Pancreas (tissue), 10 donors: ENCODE measurements around the gene ARMS2. TPM values are rescaled to one million over a fixed set of nuclear protein-coding genes. Genes with fewer than 3 reads are reported as not detected.

Experiments used
- ATAC-seq, 4 donors: fragments of 200-7000 bp; cut with Tn5 transposase; one replicate each; pipeline versions ENCODE4 v1.8.0 to v1.9.1; 2020; ENCODE audit warnings: mild to moderate bottlenecking in 4 of 4, moderate library complexity in 4 of 4
- DNase-seq, 6 donors: peaks; one replicate each; pipeline ENCODE4 v3.0.0-alpha.2; 2020
- FAIRE-seq: peaks from 2 replicates; lab custom pipeline; 2012; peaks lifted over from hg19 to GRCh38; lab: Jason Lieb, UNC
- H3K27ac ChIP-seq, 4 donors: fragments of 200-600 bp; sonication (generic); 1 replicate in 3 of 4; 2 replicates in 1 of 4; pipeline versions ENCODE4 v1.5.0 to v1.8.0; 2020
- H3K27me3 ChIP-seq, 4 donors: fragments of 200-600 bp; one replicate each; pipeline ENCODE4 v1.8.0; 2021
- H3K36me3 ChIP-seq, 3 donors: fragments of 200-600 bp; sonication (generic) in 1 of 3; one replicate each; pipeline versions ENCODE4 v1.5.0 to v1.8.0; 2020 to 2021
- H3K4me1 ChIP-seq, 3 donors: fragments of 200-600 bp; one replicate each; pipeline ENCODE4 v1.8.0; 2021
- H3K4me3 ChIP-seq, 4 donors: fragments of 200-600 bp; sonication (generic) in 2 of 4; one replicate each; pipeline versions ENCODE4 v1.5.0 to v1.8.0; 2020 to 2021
- H3K9me3 ChIP-seq, 4 donors: fragments of 200-600 bp; one replicate each; pipeline ENCODE4 v1.8.0; 2021
- CTCF ChIP-seq, 4 donors: fragments of 200-600 bp; sonication (generic) in 3 of 4; IDR thresholded peaks; one replicate each; pipeline versions ENCODE4 v1.5.0 to v1.8.0; 2021; ENCODE audit warnings: antibody characterized with exemption in 4 of 4
- WGBS, 2 donors: extraction: QIAGEN DNeasy Blood & Tissue Kit; methylation state at CpG; one replicate each; pipeline ENCODE4 v1.1.7; 2013; 5-methylcytosine and 5-hydroxymethylcytosine counted together
- intact Hi-C, 3 donors: fragments of 100-400 bp; cut with DNase I; formaldehyde crosslinking; loops; one replicate each; pipeline versions ENCODE4 v1.11.1 to v1.14.2; 2022
- polyA plus RNA-seq, 2 donors: library from polyadenylated mRNA; stranded (reverse); fragments of 200-250 nt; gene quantifications; one replicate each; pipeline ENCODE4 v1.2.3, GENCODE V29; 2013
- total RNA-seq, 6 donors: library from RNA; stranded (reverse); fragmentation: NEBNext Ultra II Directional in 4 of 6; extraction: Animal tissue kit (Norgen Biotek cat#: 25700) in 4 of 6; gene quantifications; one replicate each; pipeline versions ENCODE4 v1.2.1 to v1.2.4, GENCODE V29; 2021 to 2023
- donor health status: healthy with polysubstance abuse.
- donor health status: DM: no; HTN: no; CAD: no; lungs with moderate emphysema.
- donor health status: DM: no; HTN: no; CAD: no.
- donor health status: control.
- donor health status: control.
- donor health status: Bipolar disorder and iron deficiency.
- donor health status: DM: yes; HTN: yes; CAD: no.
- donor health status: DM: no; HTN: no; CAD: no.
- donor health status: DM: no; HTN: no; CAD: no.
- donor health status: DM: yes; HTN: yes; CAD: no.

Gene ARMS2
- total and polyA plus RNA-seq, 8 donors: not detected

- DNase-seq (no peak), FAIRE-seq (no peak), ATAC-seq (peak in 1 of 4 donors; percentile 53)
- H3K4me3 ChIP-seq: no peak overlapping the region
- no peaks in the 10 kb centered on the region for H3K9me3 ChIP-seq
- no peak for TF ChIP-seq CTCF (IDR thresholded peaks at IDR 0.05)
- intact Hi-C loops: no loop called here
- whole genome bisulfite sequencing, 2 donors: 52 to 54% methylated on average over 5 of the region's 5 CpGs
- H3K27ac ChIP-seq: no peak overlapping the region
- H3K27me3 ChIP-seq: no peaks in the 10 kb centered on the region
- H3K4me1 ChIP-seq: no peaks in the 10 kb centered on the region
- no peaks in the 10 kb centered on the region for H3K36me3 ChIP-seq
Measured at GRCh38 chr10:122485670-122486069, 31.2 kb downstream of the ARMS2 start.

DNA sequence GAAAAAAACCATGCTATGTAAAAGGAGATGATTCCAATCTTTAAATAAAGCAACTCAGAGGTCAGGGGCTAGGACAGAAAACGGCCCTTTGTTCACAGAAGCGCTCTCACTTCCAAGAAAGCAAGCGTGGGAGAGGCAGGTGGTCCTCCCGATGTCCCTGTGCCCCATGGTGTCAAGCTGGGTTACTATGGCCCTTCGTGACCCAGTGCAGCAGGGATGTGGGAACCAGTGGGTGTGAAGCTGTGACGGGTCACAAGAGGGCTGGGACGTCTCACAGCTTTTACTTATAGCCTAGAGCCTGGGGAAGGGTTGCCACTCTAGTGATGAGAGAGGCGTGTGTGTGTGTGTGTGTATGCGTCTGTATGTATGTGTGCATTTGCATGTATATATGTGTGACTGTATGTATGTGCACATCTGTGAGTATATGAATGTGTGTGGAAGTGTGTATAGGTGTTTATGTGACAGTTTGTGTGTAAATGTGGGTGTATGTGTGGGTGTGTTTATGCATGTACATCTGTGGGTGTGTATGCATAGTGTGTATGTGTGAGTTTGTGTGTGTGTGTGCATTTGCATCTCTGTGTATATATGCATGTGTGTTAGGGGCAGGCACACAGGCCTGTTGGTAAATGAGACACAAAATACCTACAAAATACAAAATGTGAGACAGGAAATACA lies 32.1 kb downstream of the ARMS2 start:
- H3K27me3 ChIP-seq: no peaks in the 10 kb centered on the region
- H3K4me3 ChIP-seq: no peak overlapping the region
- no peak for FAIRE-seq
- no peaks in the 10 kb centered on the region for H3K4me1 ChIP-seq
- WGBS, 2 donors: 83% methylated on average over 9 of the region's 9 CpGs
- no peak for TF ChIP-seq CTCF (IDR thresholded peaks at IDR 0.05)
- intact Hi-C loops: no loop called here
- H3K36me3 ChIP-seq: no peaks in the 10 kb centered on the region
- ATAC-seq: no peak
- H3K9me3 ChIP-seq: no peaks in the 10 kb centered on the region
- no peak overlapping the region for H3K27ac ChIP-seq
- DNase-seq: peak in 1 of 6 donors; percentile 20

GRCh38 chr10:122487174-122487765 lies 32.8 kb downstream of the ARMS2 start:
- H3K36me3 ChIP-seq: no peaks in the 10 kb centered on the region
- no peaks in the 10 kb centered on the region for H3K4me1 ChIP-seq
- TF ChIP-seq CTCF (IDR thresholded peaks at IDR 0.05): no peak
- no peak overlapping the region for H3K4me3 ChIP-seq
- intact Hi-C loops: no loop called here
- ATAC-seq (no peak), FAIRE-seq (no peak), DNase-seq (peak in 1 of 6 donors; percentile 35)
- no peaks in the 10 kb centered on the region for H3K27me3 ChIP-seq
- 81 to 83% methylated on average over 16 of the region's 16 CpGs for WGBS, 2 donors
- H3K27ac ChIP-seq: no peak overlapping the region
- H3K9me3 ChIP-seq: no peaks in the 10 kb centered on the region

DNA sequence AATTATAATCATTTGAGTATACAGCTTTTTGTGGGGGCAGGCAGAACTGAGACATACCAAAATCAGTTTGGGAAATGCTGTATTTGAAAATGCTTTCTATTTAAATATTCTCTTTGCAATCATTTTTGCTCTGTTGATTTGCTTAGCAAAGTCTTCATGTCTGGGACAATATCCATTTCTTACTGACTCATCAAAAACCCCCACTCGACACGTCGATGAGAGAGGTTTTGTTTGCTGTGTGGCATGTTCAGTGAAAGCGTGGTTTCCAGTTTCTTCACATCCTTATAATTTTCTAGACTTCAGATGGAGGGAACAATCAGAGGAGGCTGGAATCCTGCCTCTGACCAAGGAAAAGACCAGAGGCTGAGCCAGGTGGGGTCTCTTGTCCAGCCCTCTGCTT lies 35.8 kb downstream of the ARMS2 start:
- Histone ChIP-seq H3K36me3 (no peaks in the 10 kb centered on the region), H3K9me3 (no peaks in the 10 kb centered on the region), H3K4me3 (no peak overlapping the region), H3K27me3 (no peaks in the 10 kb centered on the region), H3K4me1 (no peaks in the 10 kb centered on the region), H3K27ac (no peak overlapping the region)
- WGBS, 2 donors: 88 to 90% methylated on average over 4 of the region's 4 CpGs
- FAIRE-seq: no peak
- no peak for TF ChIP-seq CTCF (IDR thresholded peaks at IDR 0.05)
- intact Hi-C loops: no loop called here
- no peak for ATAC-seq
- DNase-seq: no peak
